ENCODE measurements around the gene CDCA5. TPM values are rescaled to one million over a fixed set of nuclear protein-coding genes. Genes with fewer than 3 reads are reported as not detected.

CDCA5 gene
- total RNA-seq, 1 experiment from 2014 or later, result 119 TPM

DNA sequence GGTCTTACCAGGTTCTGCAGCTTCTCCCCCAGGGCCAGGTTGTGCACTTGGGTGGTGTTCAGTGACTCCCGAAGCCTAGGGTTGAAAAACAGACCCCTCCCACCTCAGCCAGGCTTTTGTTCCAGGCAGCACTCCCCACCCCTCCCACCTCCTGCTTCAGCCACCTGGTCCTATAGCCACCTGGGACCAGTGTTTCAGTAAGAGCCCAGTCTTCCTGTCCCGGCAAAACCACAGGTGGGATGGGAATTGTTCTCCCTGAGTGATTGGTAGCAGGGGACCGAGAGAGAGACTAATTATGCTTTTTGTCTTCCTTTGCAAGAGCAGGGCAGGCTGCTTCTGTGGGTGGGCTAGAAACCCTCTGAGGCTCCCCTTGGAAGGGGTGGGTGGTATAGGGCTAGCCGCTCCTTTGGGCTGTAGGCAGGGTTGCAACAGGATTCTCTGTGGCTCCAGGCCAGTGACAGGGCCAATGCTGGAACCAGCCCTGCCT lies 17.0 kb downstream of the CDCA5 start:
- no peaks in the 10 kb centered on the region for H3K9me3 ChIP-seq (ENCODE audit: low read depth, low read length, poor library complexity, severe bottlenecking)
- H3K36me3 ChIP-seq (ENCODE audit: insufficient read depth, low read length, poor library complexity, severe bottlenecking), result no peaks in the 10 kb centered on the region
- H3K27me3 ChIP-seq (replicated peaks; ENCODE audit: insufficient read depth, low read depth, low read length, poor library complexity), result no peaks in the 10 kb centered on the region
- POLR2A ChIA-PET (ENCODE audit: low non-redundant PET), result no interaction called here
- no TSS peak for BruUV-seq (replicated peaks)
- no peak for DNase-seq (ENCODE audit: low spot score)
- CTCF ChIA-PET, result no interaction called here
- H3K4me1 ChIP-seq (ENCODE audit: insufficient read depth, low read length, poor library complexity, severe bottlenecking), result peaks cover 3% of the 10 kb centered on the region
- H3K27ac ChIP-seq (ENCODE audit: low read depth, low read length, poor library complexity, severe bottlenecking), result no peak overlapping the region
- intact Hi-C loops (cut with micrococcal nuclease; ENCODE audit: unreplicated experiment), result no loop called here
- TF ChIP-seq EZH2 (IDR thresholded peaks at IDR 0.05; ENCODE audit: borderline replicate concordance, low read depth, low read length, poor library complexity, severe bottlenecking), result no peak
- TF ChIP-seq, protein P1, sequence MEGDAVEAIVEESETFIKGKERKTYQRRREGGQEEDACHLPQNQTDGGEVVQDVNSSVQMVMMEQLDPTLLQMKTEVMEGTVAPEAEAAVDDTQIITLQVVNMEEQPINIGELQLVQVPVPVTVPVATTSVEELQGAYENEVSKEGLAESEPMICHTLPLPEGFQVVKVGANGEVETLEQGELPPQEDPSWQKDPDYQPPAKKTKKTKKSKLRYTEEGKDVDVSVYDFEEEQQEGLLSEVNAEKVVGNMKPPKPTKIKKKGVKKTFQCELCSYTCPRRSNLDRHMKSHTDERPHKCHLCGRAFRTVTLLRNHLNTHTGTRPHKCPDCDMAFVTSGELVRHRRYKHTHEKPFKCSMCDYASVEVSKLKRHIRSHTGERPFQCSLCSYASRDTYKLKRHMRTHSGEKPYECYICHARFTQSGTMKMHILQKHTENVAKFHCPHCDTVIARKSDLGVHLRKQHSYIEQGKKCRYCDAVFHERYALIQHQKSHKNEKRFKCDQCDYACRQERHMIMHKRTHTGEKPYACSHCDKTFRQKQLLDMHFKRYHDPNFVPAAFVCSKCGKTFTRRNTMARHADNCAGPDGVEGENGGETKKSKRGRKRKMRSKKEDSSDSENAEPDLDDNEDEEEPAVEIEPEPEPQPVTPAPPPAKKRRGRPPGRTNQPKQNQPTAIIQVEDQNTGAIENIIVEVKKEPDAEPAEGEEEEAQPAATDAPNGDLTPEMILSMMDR (conservative IDR thresholded peaks at IDR 0.05; ENCODE audit: low read depth, low read length), result no peak
- no peak overlapping the region for H3K4me3 ChIP-seq (ENCODE audit: low read depth, low read length, poor library complexity, severe bottlenecking)

DNA sequence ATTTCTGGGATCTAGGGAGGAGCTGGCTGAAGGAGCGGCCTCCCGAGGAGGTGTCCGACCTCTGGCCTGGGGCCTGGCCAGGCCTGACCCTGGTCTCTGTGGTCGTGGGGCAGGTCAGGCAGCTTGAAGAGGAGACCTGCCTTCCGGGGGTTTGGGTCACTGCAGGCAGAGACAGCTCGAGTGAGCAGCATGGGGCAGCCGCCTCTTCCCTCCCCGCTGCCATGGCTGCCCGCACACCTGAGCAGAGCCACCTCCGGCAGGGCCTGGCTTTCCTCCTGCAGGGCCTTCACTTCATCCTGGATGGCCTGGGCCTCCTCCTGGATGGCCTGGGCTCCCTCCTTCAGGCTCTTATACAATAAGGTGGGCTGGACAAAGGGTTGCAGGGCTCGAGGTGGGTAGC lies 17.5 kb downstream of the CDCA5 start:
- Histone ChIP-seq H3K4me3 (ENCODE audit: low read depth, low read length, poor library complexity, severe bottlenecking) (no peak overlapping the region), H3K36me3 (ENCODE audit: insufficient read depth, low read length, poor library complexity, severe bottlenecking) (no peaks in the 10 kb centered on the region), H3K27ac (ENCODE audit: low read depth, low read length, poor library complexity, severe bottlenecking) (no peak overlapping the region), H3K27me3 (replicated peaks; ENCODE audit: insufficient read depth, low read depth, low read length, poor library complexity) (no peaks in the 10 kb centered on the region), H3K9me3 (ENCODE audit: low read depth, low read length, poor library complexity, severe bottlenecking) (no peaks in the 10 kb centered on the region), H3K4me1 (ENCODE audit: insufficient read depth, low read length, poor library complexity, severe bottlenecking) (peaks cover 3% of the 10 kb centered on the region)
- BruUV-seq (replicated peaks), result no TSS peak
- TF ChIP-seq EZH2 (IDR thresholded peaks at IDR 0.05; ENCODE audit: borderline replicate concordance, low read depth, low read length, poor library complexity, severe bottlenecking), result no peak
- TF ChIP-seq, protein P1 (conservative IDR thresholded peaks at IDR 0.05; ENCODE audit: low read depth, low read length), result no peak
- intact Hi-C loops (cut with micrococcal nuclease; ENCODE audit: unreplicated experiment), result no loop called here
- CTCF ChIA-PET, result no interaction called here
- POLR2A ChIA-PET (ENCODE audit: low non-redundant PET), result no interaction called here
- DNase-seq (ENCODE audit: low spot score), result no peak

DNA sequence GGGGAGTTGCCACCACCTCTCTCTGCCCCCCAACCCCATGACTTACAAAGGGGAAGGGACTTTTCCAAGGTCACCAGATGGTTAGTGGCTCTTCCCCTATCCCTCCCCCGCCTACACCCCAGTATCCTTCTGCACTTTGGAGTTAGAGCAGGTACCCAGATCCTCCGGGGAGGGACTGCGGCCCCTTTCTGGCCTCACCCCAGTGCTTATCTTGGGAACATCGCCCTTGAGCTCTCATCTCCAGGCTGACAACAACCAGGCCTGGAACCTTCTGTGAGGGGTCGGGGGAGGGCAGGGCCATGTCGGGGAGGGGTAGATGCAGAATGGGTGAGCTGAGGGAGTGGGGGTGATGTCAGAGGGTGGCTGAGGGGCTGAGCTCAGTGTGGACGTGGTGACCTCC lies 18.0 kb downstream of the CDCA5 start:
- Histone ChIP-seq H3K36me3 (ENCODE audit: insufficient read depth, low read length, poor library complexity, severe bottlenecking) (no peaks in the 10 kb centered on the region), H3K27ac (ENCODE audit: low read depth, low read length, poor library complexity, severe bottlenecking) (no peak overlapping the region), H3K4me3 (ENCODE audit: low read depth, low read length, poor library complexity, severe bottlenecking) (no peak overlapping the region), H3K4me1 (ENCODE audit: insufficient read depth, low read length, poor library complexity, severe bottlenecking) (peaks cover 3% of the 10 kb centered on the region), H3K27me3 (replicated peaks; ENCODE audit: insufficient read depth, low read depth, low read length, poor library complexity) (no peaks in the 10 kb centered on the region), H3K9me3 (ENCODE audit: low read depth, low read length, poor library complexity, severe bottlenecking) (no peaks in the 10 kb centered on the region)
- POLR2A ChIA-PET (ENCODE audit: low non-redundant PET), result no interaction called here
- CTCF ChIA-PET, result no interaction called here
- intact Hi-C loops (cut with micrococcal nuclease; ENCODE audit: unreplicated experiment), result no loop called here
- TF ChIP-seq, protein P1 (conservative IDR thresholded peaks at IDR 0.05; ENCODE audit: low read depth, low read length), result no peak
- no peak for TF ChIP-seq EZH2 (IDR thresholded peaks at IDR 0.05; ENCODE audit: borderline replicate concordance, low read depth, low read length, poor library complexity, severe bottlenecking)
- DNase-seq (ENCODE audit: low spot score), result no peak
- no TSS peak for BruUV-seq (replicated peaks)
